H9 (cell line): ENCODE results near the gene CXCR4. TPM values are rescaled to one million over a fixed set of nuclear protein-coding genes. Genes with fewer than 3 reads are reported as not detected.

ENCODE experiments used
- DNase-seq: peaks from one replicate; pipeline ENCODE4 v3.0.0-alpha.2; 2017
- H2AFZ ChIP-seq: one replicate; pipeline ENCODE4 v1.6.1; 2013; ENCODE audit warnings: mild to moderate bottlenecking, low read length, control low read depth, moderate library complexity
- H2AK5ac ChIP-seq: 2 replicates; pipeline ENCODE4 v1.6.1; 2013; ENCODE audit warnings: low read length, control low read depth, mixed read lengths; ENCODE audit not compliant: insufficient read length
- H2BK120ac ChIP-seq: one replicate; pipeline ENCODE4 v1.6.1; 2013; ENCODE audit warnings: low read depth, mild to moderate bottlenecking, low read length, control low read depth, inconsistent platforms; ENCODE audit not compliant: poor library complexity, severe bottlenecking
- H2BK12ac ChIP-seq: 2 replicates; pipeline ENCODE4 v1.6.1; 2013; ENCODE audit warnings: low read length, control low read depth, mixed read lengths, low read depth; ENCODE audit not compliant: insufficient read length
- H2BK15ac ChIP-seq: 2 replicates; pipeline ENCODE4 v1.6.1; 2013; ENCODE audit warnings: low read depth, low read length, control low read depth
- H2BK20ac ChIP-seq: one replicate; pipeline ENCODE4 v1.6.1; 2013; ENCODE audit warnings: low read depth, mild to moderate bottlenecking, low read length, control low read depth, inconsistent platforms; ENCODE audit not compliant: poor library complexity, severe bottlenecking
- H2BK5ac ChIP-seq: 2 replicates; pipeline ENCODE4 v1.6.1; 2013; ENCODE audit warnings: low read length, control low read depth, mixed read lengths; ENCODE audit not compliant: insufficient read length
- H3K14ac ChIP-seq: 2 replicates; pipeline ENCODE4 v1.6.1; 2013; ENCODE audit warnings: low read length, control low read depth; ENCODE audit not compliant: insufficient read depth
- H3K18ac ChIP-seq: 2 replicates; pipeline ENCODE4 v1.6.1; 2013; ENCODE audit warnings: low read depth, mild to moderate bottlenecking, mixed read lengths, low read length, control low read depth; ENCODE audit not compliant: insufficient read length
- H3K23ac ChIP-seq: 2 replicates; pipeline ENCODE4 v1.6.1; 2013; ENCODE audit warnings: low read length, control low read depth, mixed read lengths, low read depth; ENCODE audit not compliant: insufficient read length
- H3K23me2 ChIP-seq: 2 replicates; pipeline ENCODE4 v1.6.1; 2013; ENCODE audit warnings: low read depth, mild to moderate bottlenecking, mixed read lengths, low read length, control low read depth; ENCODE audit not compliant: insufficient read length, poor library complexity, severe bottlenecking
- H3K27ac ChIP-seq: 2 replicates; pipeline ENCODE4 v1.5.1; 2013; ENCODE audit warnings: low read length, control low read depth, mixed read lengths, low read depth; ENCODE audit not compliant: insufficient read length
- H3K27me3 ChIP-seq: 2 replicates; pipeline ENCODE4 v1.6.1; 2013; ENCODE audit warnings: low read length, control low read depth, inconsistent platforms; ENCODE audit not compliant: insufficient read depth
- H3K4ac ChIP-seq: 2 replicates; pipeline ENCODE4 v1.6.1; 2013; ENCODE audit warnings: low read depth, mild to moderate bottlenecking, control low read depth, inconsistent platforms, low read length, moderate library complexity
- H3K4me1 ChIP-seq: 2 replicates; pipeline ENCODE4 v1.6.1; 2013; ENCODE audit warnings: low read length, control low read depth, inconsistent platforms; ENCODE audit not compliant: insufficient read depth
- H3K4me2 ChIP-seq: 2 replicates; pipeline ENCODE4 v1.6.1; 2013; ENCODE audit warnings: low read length, control low read depth, mixed read lengths; ENCODE audit not compliant: insufficient read length, insufficient read depth
- H3K56ac ChIP-seq: 2 replicates; pipeline ENCODE4 v1.6.1; 2013; ENCODE audit warnings: low read depth, mild to moderate bottlenecking, mixed read lengths, low read length, control low read depth; ENCODE audit not compliant: insufficient read length
- H3K79me1 ChIP-seq: 2 replicates; pipeline ENCODE4 v1.6.1; 2013; ENCODE audit warnings: low read depth, mild to moderate bottlenecking, moderate library complexity, low read length, control low read depth, inconsistent platforms; ENCODE audit not compliant: insufficient read depth, poor library complexity, severe bottlenecking
- H3K79me2 ChIP-seq: 2 replicates; pipeline ENCODE4 v1.6.1; 2013; ENCODE audit warnings: low read length, control low read depth, inconsistent platforms; ENCODE audit not compliant: insufficient read depth
- H3K9ac ChIP-seq: 2 replicates; pipeline ENCODE4 v1.6.1; 2013; ENCODE audit warnings: low read length, control low read depth, mixed read lengths; ENCODE audit not compliant: insufficient read length; ENCODE audit errors: extremely low read depth
- H3K9me3 ChIP-seq: one replicate; pipeline ENCODE4 v1.6.1; 2013; ENCODE audit warnings: low read depth, low read length, inconsistent platforms; ENCODE audit not compliant: control insufficient read depth
- H3T11ph ChIP-seq: one replicate; pipeline ENCODE4 v1.6.1; 2013; ENCODE audit warnings: mild to moderate bottlenecking, low read length, control low read depth, inconsistent platforms
- H4K20me1 ChIP-seq: one replicate; pipeline ENCODE4 v1.6.1; 2013; ENCODE audit not compliant: control insufficient read depth, insufficient read length, insufficient read depth
- H4K5ac ChIP-seq: 2 replicates; pipeline ENCODE4 v1.6.1; 2013; ENCODE audit warnings: low read depth, mild to moderate bottlenecking, mixed read lengths, low read length, control low read depth; ENCODE audit not compliant: insufficient read length
- H4K8ac ChIP-seq: replicated peaks from 2 replicates; pipeline ENCODE4 v1.6.1; 2013; ENCODE audit warnings: low read length, control low read depth, mixed read lengths, low read depth; ENCODE audit not compliant: insufficient read length
- H4K91ac ChIP-seq: 2 replicates; pipeline ENCODE4 v1.6.1; 2013; ENCODE audit warnings: low read depth, mild to moderate bottlenecking, moderate library complexity, mixed read lengths, low read length, control low read depth; ENCODE audit not compliant: insufficient read length
- H3K27ac Mint-ChIP-seq, 3 experiments: 2 replicates in 2 of 3; 3 replicates in 1 of 3; pipeline ENCODE4 v1.8.0; 2020 to 2021; ENCODE audit warnings: mixed read lengths in 3 of 3, mild to moderate bottlenecking in 1 of 3, moderate library complexity in 1 of 3
- H3K27me3 Mint-ChIP-seq: 2 replicates; pipeline ENCODE4 v1.8.0; 2021; ENCODE audit warnings: low read depth, mild to moderate bottlenecking, moderate library complexity, mixed read lengths
- H3K36me3 Mint-ChIP-seq, 3 experiments: 2 replicates in 2 of 3; 3 replicates in 1 of 3; pipeline ENCODE4 v1.8.0; 2020 to 2021; ENCODE audit warnings: low read depth in 3 of 3, mixed read lengths in 3 of 3; ENCODE audit not compliant: insufficient read depth in 1 of 3
- H3K4me1 Mint-ChIP-seq, 2 experiments: 2 replicates each; pipeline ENCODE4 v1.8.0; 2020; ENCODE audit warnings: mixed read lengths in 2 of 2
- H3K4me3 Mint-ChIP-seq, 2 experiments: 2 replicates in 1 of 2; 3 replicates in 1 of 2; pipeline ENCODE4 v1.8.0; 2020 to 2021; ENCODE audit warnings: mild to moderate bottlenecking in 2 of 2, mixed read lengths in 2 of 2, moderate library complexity in 1 of 2
- H3K9me3 Mint-ChIP-seq, 2 experiments: 2 replicates in 1 of 2; 3 replicates in 1 of 2; pipeline ENCODE4 v1.8.0; 2020; ENCODE audit warnings: mild to moderate bottlenecking in 2 of 2, mixed read lengths in 2 of 2, moderate library complexity in 1 of 2
- WGBS: extraction: QIAGEN DNeasy Blood & Tissue Kit; methylation state at CpG from one replicate; pipeline ENCODE4 v1.1.7; 2013; ENCODE audit warnings: missing lambda C conversion rate, low lambda C conversion rate, mixed read lengths; ENCODE audit not compliant: insufficient read length; ENCODE audit errors: extremely low coverage; 5-methylcytosine and 5-hydroxymethylcytosine counted together
- total RNA-seq: library from RNA; stranded (reverse); gene quantifications from 2 replicates; pipeline ENCODE4 v1.2.1, GENCODE V29; 2021
- TF ChIP-seq, protein P1 (sequence below): fragments of 200-600 bp; sonication (generic); conservative IDR thresholded peaks from 3 replicates; pipeline ENCODE4 v1.8.0; 2021; ENCODE audit warnings: antibody characterized with exemption, mild to moderate bottlenecking

Gene CXCR4
- total RNA-seq, 1 experiment from 2014 or later: 1.0 TPM

DNA sequence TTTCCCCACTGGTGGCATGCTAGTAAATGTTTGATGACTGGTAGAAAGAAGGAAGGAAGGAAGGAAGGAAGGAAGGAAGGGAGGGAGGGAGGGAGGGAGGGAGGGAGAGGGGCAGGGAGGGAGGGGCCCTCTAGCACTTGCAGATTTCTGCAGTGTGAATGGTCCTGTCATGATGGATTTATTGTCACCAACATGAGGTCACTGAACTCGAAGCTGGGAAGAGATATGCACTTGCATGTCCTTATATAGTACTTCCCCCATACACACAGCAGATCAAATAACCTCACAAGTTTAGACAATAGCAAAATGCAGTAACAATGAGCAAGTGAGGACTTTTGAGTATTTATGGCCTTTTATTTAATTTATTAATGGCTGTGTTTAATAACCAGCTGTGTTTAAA, 44.5 kb upstream of the CXCR4 start:
- H4K20me1 ChIP-seq: no peaks in the 10 kb centered on the region
- H2AK5ac ChIP-seq: no peak overlapping the region
- WGBS: no CpG with 5 or more reads among the region's 1 CpG
- H2AFZ ChIP-seq: no peak overlapping the region
- Mint-ChIP-seq H3K9me3 (no peaks in the 10 kb centered on the region), H3K27me3 (peaks cover 2% of the 10 kb centered on the region), H3K36me3 (no peaks in the 10 kb centered on the region), H3K4me1 (peaks cover 2 to 3% of the 10 kb centered on the region in 2 experiments; a peak in 2 of 4 replicates), H3K4me3 (no peak overlapping the region), H3K27ac (no peak overlapping the region)
- H2BK15ac ChIP-seq: no peak overlapping the region
- H3K4ac ChIP-seq: no peak overlapping the region
- H3K27ac ChIP-seq: no peak overlapping the region
- no peak overlapping the region for H3K9ac ChIP-seq
- no peak overlapping the region for H2BK120ac ChIP-seq
- no peak overlapping the region for H3K56ac ChIP-seq
- H3K18ac ChIP-seq: no peak overlapping the region
- no peaks in the 10 kb centered on the region for H3K27me3 ChIP-seq
- no peaks in the 10 kb centered on the region for H3K9me3 ChIP-seq
- DNase-seq: no peak
- H3K23me2 ChIP-seq: no peaks in the 10 kb centered on the region
- H2BK12ac ChIP-seq: no peak overlapping the region
- H3K79me1 ChIP-seq: no peaks in the 10 kb centered on the region
- no peak overlapping the region for H3K23ac ChIP-seq
- H3K79me2 ChIP-seq: no peaks in the 10 kb centered on the region
- no peaks in the 10 kb centered on the region; the same call in 1 of the 2 replicates for H3K4me1 ChIP-seq
- H2BK5ac ChIP-seq: no peak overlapping the region
- no peak overlapping the region for H3K14ac ChIP-seq
- no peak overlapping the region for H4K5ac ChIP-seq
- no peak overlapping the region for H2BK20ac ChIP-seq
- no peak overlapping the region for H4K91ac ChIP-seq
- H4K8ac ChIP-seq: no peak overlapping the region
- TF ChIP-seq, protein P1, sequence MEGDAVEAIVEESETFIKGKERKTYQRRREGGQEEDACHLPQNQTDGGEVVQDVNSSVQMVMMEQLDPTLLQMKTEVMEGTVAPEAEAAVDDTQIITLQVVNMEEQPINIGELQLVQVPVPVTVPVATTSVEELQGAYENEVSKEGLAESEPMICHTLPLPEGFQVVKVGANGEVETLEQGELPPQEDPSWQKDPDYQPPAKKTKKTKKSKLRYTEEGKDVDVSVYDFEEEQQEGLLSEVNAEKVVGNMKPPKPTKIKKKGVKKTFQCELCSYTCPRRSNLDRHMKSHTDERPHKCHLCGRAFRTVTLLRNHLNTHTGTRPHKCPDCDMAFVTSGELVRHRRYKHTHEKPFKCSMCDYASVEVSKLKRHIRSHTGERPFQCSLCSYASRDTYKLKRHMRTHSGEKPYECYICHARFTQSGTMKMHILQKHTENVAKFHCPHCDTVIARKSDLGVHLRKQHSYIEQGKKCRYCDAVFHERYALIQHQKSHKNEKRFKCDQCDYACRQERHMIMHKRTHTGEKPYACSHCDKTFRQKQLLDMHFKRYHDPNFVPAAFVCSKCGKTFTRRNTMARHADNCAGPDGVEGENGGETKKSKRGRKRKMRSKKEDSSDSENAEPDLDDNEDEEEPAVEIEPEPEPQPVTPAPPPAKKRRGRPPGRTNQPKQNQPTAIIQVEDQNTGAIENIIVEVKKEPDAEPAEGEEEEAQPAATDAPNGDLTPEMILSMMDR: no peak
- no peak overlapping the region for H3K4me2 ChIP-seq
- H3T11ph ChIP-seq: no peak overlapping the region
